Bronchial epithelial cell (primary cell): ENCODE measurements around the gene PATL1. TPM values are rescaled to one million over a fixed set of nuclear protein-coding genes. Genes with fewer than 3 reads are reported as not detected.

Experiments used
- DNase-seq: peaks from one replicate; pipeline ENCODE4 v3.0.0-alpha.2; 2010; ENCODE audit warnings: low read depth
- FAIRE-seq: peaks from 2 replicates; lab custom pipeline; 2011; peaks lifted over from hg19 to GRCh38; lab: Jason Lieb, UNC
- H3K27me3 ChIP-seq: 2 replicates; pipeline ENCODE4 v1.5.1; 2011; ENCODE audit warnings: low read length; ENCODE audit not compliant: control insufficient read depth, insufficient read depth
- H3K36me3 ChIP-seq: 2 replicates; pipeline ENCODE4 v1.5.1; 2011; ENCODE audit warnings: low read length; ENCODE audit not compliant: control insufficient read depth, insufficient read depth
- H3K4me3 ChIP-seq: 2 replicates; pipeline ENCODE4 v1.5.1; 2011; ENCODE audit warnings: mild to moderate bottlenecking, low read depth, low read length, control low read depth
- total RNA-seq: library from RNA; depleted of rRNA; stranded (reverse); fragments of >200 nt; gene quantifications from 2 replicates; pipeline ENCODE4 v1.2.1, GENCODE V29; 2014
- TF ChIP-seq, protein P1 (sequence below): IDR thresholded peaks from 2 replicates; pipeline ENCODE4 v1.5.1; 2011; ENCODE audit warnings: mild to moderate bottlenecking, moderate library complexity, low read length, control low read depth, inconsistent platforms; ENCODE audit not compliant: insufficient read depth, severe bottlenecking

Gene PATL1
- total RNA-seq, 1 donor from 2014 or later, result 3.7 TPM

DNA sequence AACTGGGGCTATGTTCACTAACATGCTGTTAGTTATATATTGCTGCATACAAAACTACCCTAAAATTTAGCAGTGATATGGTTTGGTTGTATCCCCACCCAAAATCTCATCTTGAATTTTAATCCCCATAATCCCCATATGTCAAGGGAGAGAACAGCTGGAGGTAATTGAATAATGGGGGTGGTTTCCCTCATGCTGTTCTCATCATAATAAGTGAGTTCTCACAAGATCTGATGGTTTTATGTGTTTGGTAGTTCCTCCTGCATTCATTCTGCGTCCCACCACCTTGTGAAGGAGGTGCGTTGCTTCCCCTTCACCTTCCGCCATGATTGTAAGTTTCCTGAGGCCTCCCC lies 10.0 kb upstream of the PATL1 start:
- Histone ChIP-seq H3K4me3 (no peak overlapping the region), H3K36me3 (no peaks in the 10 kb centered on the region), H3K27me3 (no peaks in the 10 kb centered on the region)
- no peak for DNase-seq
- FAIRE-seq, result no peak
- TF ChIP-seq, protein P1, sequence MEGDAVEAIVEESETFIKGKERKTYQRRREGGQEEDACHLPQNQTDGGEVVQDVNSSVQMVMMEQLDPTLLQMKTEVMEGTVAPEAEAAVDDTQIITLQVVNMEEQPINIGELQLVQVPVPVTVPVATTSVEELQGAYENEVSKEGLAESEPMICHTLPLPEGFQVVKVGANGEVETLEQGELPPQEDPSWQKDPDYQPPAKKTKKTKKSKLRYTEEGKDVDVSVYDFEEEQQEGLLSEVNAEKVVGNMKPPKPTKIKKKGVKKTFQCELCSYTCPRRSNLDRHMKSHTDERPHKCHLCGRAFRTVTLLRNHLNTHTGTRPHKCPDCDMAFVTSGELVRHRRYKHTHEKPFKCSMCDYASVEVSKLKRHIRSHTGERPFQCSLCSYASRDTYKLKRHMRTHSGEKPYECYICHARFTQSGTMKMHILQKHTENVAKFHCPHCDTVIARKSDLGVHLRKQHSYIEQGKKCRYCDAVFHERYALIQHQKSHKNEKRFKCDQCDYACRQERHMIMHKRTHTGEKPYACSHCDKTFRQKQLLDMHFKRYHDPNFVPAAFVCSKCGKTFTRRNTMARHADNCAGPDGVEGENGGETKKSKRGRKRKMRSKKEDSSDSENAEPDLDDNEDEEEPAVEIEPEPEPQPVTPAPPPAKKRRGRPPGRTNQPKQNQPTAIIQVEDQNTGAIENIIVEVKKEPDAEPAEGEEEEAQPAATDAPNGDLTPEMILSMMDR, result no peak

DNA sequence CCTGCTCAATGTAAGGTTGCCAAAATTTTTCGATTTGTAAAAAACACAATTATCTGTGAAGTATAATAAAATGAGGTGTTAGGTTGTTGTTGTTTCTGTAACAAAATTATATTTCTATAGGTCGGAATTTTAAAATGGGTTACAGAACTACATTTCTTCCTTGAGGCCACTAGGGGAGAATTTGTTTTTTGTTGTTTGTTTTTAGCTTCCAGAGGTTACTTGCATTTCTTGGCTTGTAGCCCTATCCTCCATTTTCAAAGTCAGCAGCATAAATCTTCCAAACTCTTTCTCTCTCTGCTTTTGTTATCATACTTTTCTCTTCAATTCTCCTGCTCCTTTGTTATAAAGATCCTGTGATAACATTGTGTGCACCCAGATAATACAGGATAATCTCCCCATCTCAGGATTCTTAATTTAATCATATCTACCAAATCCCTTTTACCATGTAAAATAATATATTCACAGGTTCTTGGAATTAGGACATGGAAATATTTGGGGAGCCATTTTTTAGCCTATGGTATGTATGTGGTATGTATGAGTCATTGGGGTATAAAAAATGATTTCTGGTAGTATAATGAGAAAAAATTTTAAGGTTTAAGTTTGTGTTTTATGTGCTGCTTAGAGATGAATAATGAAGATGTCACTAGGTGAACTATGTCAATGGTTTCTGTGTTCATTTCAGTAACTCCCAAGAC lies 9.4 kb upstream of the PATL1 start:
- Histone ChIP-seq H3K4me3 (no peak overlapping the region), H3K27me3 (no peaks in the 10 kb centered on the region), H3K36me3 (no peaks in the 10 kb centered on the region)
- no peak for FAIRE-seq
- no peak for DNase-seq
- TF ChIP-seq, protein P1, result no peak

DNA sequence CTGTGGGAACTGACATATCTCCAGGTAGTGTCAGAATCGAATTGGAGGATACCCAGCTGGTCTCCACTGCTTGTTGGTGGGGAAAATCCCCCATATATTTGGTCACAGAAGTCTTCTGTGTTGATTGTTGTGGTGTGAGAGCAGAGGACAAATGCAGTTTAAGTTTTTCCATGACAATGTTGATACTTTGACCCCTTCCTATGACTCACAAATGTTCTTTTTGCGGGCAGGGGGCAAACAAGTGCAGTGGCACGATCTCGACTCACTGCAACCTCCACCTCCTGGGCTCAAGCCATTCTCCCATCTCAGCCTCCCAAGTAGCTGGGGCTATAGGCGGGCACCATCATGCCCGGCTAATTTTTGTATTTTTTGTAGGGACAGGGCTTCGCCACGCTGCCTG lies 7.4 kb upstream of the PATL1 start:
- FAIRE-seq, result no peak
- TF ChIP-seq, protein P1, result no peak
- Histone ChIP-seq H3K4me3 (no peak overlapping the region), H3K27me3 (no peaks in the 10 kb centered on the region), H3K36me3 (no peaks in the 10 kb centered on the region)
- no peak for DNase-seq

DNA sequence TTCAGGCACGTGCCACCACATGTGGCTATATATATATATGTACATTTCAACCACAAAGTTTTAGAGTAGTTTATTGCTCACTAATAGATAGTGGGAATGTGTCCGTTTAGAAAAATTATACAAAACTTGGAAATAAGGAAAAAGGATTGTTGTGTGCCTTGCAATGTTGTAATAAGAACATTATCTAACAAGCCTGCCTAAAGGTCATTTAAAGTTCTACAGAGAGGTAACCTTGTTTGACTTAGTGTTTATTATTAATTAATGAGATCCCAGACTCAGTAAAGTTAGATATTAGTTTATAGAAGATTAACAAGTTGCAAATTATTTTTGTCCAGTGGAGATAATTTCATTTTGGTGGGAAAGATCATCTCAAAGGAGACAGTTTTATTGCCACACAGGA lies 5.5 kb upstream of the PATL1 start:
- H3K36me3 ChIP-seq, result no peaks in the 10 kb centered on the region
- H3K27me3 ChIP-seq, result no peaks in the 10 kb centered on the region
- no peak for DNase-seq
- no peak overlapping the region for H3K4me3 ChIP-seq
- FAIRE-seq, result no peak
- TF ChIP-seq, protein P1, result no peak

DNA sequence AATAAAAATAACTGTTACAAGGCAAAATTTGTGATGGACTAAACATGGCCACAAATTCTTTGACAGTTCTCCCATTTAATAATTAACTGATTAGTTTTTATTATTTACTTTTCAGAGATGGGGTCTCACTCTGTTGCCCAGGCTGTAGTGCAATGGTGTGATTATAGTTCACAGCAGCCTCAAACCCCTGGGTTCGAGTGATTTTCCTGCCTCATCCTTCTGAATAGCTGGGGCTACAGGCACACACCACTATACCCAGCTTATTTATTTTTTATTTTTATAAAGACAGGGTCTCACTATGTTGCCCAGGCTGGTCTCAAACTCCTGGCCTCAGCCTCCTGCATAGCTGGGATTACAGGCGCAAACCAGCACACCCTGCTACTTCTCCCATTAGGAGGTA lies 4.5 kb upstream of the PATL1 start:
- no peaks in the 10 kb centered on the region for H3K27me3 ChIP-seq
- H3K36me3 ChIP-seq, result no peaks in the 10 kb centered on the region
- FAIRE-seq, result no peak
- no peak overlapping the region for H3K4me3 ChIP-seq
- TF ChIP-seq, protein P1, result no peak
- no peak for DNase-seq

DNA sequence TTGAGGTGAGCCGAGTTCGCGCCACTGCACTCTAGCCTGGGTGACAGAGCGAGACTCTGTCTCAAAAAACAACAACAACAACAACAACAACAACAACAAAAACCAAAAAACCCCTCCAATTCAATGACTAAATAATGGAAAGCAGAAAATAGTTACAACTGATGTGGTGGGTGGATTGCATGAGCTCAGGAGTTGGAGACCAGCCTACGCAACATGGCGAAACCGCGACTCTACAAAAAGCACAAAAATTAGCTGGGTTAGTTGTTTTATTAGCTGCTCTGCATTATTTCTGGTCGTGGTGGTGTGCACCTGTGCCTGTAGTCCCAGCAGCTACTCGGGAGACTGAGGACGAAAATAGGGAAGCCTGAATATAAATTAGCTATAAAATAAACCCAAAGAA lies 2.6 kb upstream of the PATL1 start:
- FAIRE-seq (no peak), DNase-seq (no peak)
- Histone ChIP-seq H3K4me3 (no peak overlapping the region), H3K36me3 (no peaks in the 10 kb centered on the region), H3K27me3 (no peaks in the 10 kb centered on the region)
- TF ChIP-seq, protein P1, result no peak
